NCI-H510A (cell line): Measurements from ENCODE around the gene UBE2K.
"Not testable (repeated sequence)": the region's sequence is repeated elsewhere in the genome, so short reads cannot be mapped to it uniquely, and the experiment has no call there.

Source experiments
- DNase-seq: peaks from one replicate; lab custom pipeline; 2025; lab: John Stamatoyannopoulos, UW

The UBE2K gene

DNA sequence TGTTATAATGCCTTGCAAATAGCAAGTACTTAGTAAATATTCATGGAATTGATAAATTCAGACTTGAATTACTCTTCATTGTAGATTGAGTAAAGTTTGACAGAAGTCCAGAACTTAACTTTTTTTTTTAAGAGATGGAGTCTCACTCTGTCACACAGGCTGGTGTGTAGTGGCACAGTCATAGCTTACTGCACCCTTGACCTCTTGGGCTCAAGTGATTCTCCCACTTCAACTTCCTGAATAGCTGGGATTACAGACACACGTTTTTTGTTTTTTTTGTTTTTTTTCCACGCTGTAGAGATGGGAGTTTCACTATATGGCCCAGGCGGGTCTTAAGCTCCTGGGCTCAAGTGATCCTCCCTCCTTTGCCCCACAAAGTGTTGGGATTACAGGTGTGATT lies 32.1 kb downstream of the UBE2K start:
- no peak for DNase-seq

DNA sequence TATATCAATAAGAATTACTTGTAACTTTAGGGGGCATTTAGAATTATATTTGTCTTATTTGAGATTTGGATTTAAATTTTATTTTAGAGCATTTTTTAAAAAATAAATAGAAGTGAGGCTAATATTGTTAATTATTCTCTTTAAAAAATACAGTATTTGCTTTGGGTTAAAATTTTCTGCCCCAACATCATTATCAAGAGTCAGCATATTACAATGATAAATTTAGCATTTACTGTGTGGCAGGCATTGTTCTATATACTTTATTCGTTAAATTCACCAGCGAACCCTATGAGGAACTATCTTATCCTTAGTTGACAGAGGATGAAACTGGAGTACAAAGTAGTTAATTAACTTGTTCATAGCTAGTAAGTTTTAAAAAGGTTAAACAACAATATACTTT lies 34.0 kb downstream of the UBE2K start:
- DNase-seq = no peak

- DNase-seq = no peak
Measured at GRCh38 chr4:39732728-39733127, 34.8 kb downstream of the UBE2K start.

DNA sequence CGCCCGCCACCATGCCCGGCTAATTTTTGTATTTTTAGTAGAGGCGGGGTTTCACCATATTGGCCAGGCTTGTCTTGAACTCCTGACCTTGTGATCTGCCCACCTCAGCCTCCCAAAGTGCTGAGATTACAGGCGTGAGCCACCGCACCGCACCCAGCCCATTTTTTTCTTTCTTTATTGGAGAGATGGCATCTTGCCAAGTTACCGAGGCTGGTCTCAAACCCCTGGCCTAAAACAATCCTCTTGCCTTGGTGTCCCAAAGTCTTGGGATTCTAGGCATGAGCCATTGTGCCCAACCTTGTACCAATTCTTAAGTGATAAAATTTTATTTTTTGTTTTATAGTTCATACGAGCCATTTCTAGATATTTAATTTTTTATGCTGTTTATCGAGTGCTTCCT lies 41.7 kb downstream of the UBE2K start:
- not testable (repeated sequence) for DNase-seq

DNA sequence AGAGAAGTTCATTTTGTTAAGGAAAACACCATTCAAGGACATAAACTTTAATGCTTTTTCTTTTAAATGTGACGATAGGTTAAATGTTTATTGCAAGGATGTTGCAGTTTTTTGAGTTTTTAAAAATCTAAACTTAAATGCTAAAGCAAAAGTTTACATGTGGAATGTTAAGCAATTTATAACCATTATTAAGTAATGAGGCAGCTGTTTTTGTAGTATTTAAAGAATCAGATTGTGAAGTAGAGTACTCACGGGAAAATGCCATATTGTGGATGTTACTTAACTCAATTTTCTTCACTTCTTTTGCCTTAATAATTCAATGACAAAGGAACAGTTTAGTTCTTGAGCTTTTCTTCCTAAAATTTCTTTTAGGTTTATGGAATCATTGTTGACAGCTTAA lies 43.5 kb downstream of the UBE2K start:
- DNase-seq = no peak

GRCh38 chr4:39745920-39746319 lies 48.0 kb downstream of the UBE2K start:
- DNase-seq = no peak

DNA sequence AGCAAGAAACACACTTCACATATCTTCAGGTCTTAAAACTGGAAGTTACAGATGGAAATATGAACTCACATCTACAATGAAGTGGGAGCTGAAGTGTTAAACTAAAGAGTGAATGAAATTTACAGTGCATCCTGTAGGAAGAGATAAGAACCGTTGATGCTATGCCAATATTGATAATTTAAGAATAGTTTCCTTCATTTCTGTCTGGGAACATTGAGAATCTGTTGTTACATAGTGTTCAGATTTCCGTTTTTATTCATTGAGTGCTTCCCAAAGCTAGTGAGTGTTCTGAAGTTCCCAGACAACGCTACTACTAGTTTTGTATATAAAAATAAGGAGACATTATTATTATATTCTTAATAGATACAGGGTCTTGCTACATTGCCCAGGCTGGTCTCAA lies 52.3 kb downstream of the UBE2K start:
- no peak for DNase-seq

GRCh38 chr4:39754309-39754708 lies 56.4 kb downstream of the UBE2K start:
- DNase-seq = no peak

GRCh38 chr4:39756159-39756558 lies 58.2 kb downstream of the UBE2K start:
- DNase-seq = no peak

- DNase-seq = no peak
Measured at GRCh38 chr4:39758176-39758575, 60.2 kb downstream of the UBE2K start.

- no peak for DNase-seq
Measured at GRCh38 chr4:39759569-39759968, 61.6 kb downstream of the UBE2K start.

GRCh38 chr4:39761005-39761667 lies 63.2 kb downstream of the UBE2K start:
- no peak for DNase-seq

- DNase-seq = no peak
Measured at GRCh38 chr4:39763714-39764572, 66.0 kb downstream of the UBE2K start.

GRCh38 chr4:39770005-39770404 lies 72.1 kb downstream of the UBE2K start:
- DNase-seq = no peak

DNA sequence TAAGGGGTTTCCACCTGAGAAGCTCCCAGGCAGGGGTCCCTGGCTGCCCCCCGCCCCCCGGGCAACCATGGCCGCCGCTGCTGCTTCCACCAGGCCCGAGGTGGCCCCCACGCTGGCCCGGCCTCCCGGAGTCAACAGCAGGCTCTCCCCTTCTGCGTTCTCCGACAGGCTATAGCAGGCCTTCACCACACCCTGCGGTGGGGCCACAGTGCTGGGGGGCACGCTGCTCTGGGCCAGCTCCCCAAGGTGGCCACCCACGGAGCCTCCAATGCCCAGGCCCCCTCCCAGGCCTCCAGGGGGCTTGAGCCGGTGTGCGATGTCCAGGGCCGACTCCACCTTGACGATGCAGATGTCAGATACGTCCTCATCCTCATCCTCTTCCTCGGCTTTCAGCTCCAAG lies 72.5 kb downstream of the UBE2K start:
- DNase-seq = no peak

GRCh38 chr4:39770969-39771724 lies 73.2 kb downstream of the UBE2K start:
- DNase-seq = no peak

GRCh38 chr4:39781988-39782387 lies 84.1 kb downstream of the UBE2K start:
- DNase-seq = not testable (repeated sequence)

DNA sequence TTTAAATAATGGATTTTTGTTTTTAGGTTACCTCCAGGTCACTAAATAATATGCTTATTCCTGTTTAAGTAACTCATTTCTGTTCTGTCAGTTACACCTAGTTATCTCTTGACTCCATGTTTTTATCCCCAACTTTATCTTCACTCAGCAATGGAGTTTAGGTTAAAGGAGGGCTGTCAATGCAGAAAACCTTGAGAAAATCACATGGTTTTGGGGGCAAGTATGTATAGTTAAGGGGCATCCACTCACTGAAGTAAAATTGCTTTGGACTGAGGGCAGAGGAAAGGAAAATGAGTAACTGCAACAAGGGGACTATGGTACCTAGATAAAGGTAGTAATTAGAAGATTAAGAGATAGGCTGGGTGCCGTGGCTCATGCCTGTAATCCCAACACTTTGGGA lies 87.1 kb downstream of the UBE2K start:
- no peak for DNase-seq

- DNase-seq = no peak
Measured at GRCh38 chr4:39786838-39787237, 88.9 kb downstream of the UBE2K start.

DNA sequence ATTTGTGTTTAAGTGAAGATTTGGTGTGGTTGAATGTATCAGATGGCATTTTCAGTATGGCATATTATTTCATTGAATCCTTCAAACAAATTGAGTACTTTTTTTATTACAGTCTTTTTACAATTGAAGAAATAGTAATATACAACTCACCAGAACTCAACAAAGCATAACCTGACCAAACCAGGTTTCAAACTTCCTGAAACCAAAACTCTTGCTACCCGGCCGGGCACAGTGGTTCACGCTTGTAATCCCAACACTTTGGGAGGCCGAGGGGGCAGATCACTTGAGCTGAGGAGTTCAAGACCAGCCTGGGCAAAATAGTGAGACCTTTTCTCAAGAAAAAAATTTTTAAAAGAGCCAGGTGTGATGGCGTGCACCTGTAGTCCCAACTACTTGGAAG lies 94.2 kb downstream of the UBE2K start:
- no peak for DNase-seq

DNA sequence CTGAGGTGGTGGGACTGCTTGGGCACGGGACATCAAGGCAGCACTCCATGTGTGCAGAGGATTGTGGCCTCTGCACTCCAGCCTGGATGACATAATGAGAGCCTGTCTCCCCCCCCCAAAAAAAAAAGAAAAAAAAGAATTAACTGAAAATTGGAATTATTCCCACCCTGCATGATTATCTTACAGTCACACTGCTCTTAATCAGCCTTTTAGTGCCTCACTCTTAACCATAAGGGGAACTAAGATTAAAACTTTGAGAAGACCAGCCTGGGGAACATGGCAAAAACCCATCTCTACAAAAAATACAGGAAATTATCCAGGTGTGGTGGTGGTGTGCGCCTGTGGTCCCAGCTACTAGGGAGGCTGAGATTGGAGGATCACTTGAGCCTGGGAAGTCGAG lies 94.6 kb downstream of the UBE2K start:
- DNase-seq = no peak

DNA sequence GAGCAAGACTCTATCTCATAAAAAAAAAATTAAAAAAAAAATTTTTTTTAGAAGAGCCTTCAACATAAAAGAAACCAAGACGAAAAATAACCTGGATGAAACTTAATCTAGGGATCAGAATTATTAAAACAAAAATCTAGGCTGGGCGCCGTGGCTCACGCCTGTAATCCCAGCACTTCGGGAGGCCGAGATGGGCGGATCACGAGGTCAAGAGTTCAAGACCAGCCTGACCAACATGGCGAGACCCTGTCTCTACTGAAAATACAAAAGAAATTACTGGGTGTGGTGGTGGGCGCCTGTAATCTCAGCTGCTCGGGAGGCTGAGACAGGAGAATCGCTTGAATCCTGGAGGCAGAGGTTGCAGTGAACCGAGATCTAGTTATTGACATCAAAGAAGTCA lies 95.0 kb downstream of the UBE2K start:
- DNase-seq = not testable (repeated sequence)

DNA sequence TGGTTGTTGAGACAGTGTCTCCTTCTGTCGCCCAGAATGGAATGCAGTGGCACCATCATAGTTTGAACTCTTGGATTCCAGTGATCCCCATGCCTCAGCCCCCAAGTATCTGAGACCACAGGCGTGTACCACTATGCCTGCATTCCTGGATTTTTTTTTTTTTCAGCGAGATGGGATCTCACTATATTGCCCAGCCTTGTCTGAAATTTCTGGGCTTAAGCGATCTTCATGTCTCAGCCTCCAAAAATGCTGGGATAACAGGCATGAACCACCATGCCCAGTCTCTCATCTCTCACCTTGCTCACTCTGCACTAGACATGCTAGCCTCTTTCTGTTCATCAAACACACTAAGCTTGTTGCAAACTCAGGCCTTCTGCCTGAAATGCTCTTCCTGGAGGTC lies 104.1 kb downstream of the UBE2K start:
- DNase-seq = no peak
